Activated naive CD8-positive, alpha-beta T cell (primary cell): ENCODE measurements around the gene UFD1.

Source experiments
- H3K27ac Mint-ChIP-seq: one replicate; pipeline ENCODE4 v1.8.0; 2021; ENCODE audit warnings: mixed read lengths
- H3K27me3 Mint-ChIP-seq: one replicate; pipeline ENCODE4 v1.8.0; 2021; ENCODE audit warnings: mixed read lengths
- H3K36me3 Mint-ChIP-seq: one replicate; pipeline ENCODE4 v1.8.0; 2021; ENCODE audit warnings: mixed read lengths
- H3K4me1 Mint-ChIP-seq: one replicate; pipeline ENCODE4 v1.8.0; 2021; ENCODE audit warnings: low read depth, mixed read lengths
- H3K4me3 Mint-ChIP-seq: one replicate; pipeline ENCODE4 v1.8.0; 2021; ENCODE audit warnings: mild to moderate bottlenecking, mixed read lengths
- H3K9me3 Mint-ChIP-seq: one replicate; pipeline ENCODE4 v1.8.0; 2021; ENCODE audit warnings: low read depth, mixed read lengths

UFD1 gene

GRCh38 chr22:19476023-19476422, 3.0 kb downstream of the UFD1 start:
- H3K36me3 Mint-ChIP-seq: peaks cover 4% of the 10 kb centered on the region
- H3K27me3 Mint-ChIP-seq: no peaks in the 10 kb centered on the region
- no peaks in the 10 kb centered on the region for H3K9me3 Mint-ChIP-seq
- H3K27ac Mint-ChIP-seq: no peak overlapping the region
- H3K4me1 Mint-ChIP-seq: peaks cover 40% of the 10 kb centered on the region
- no peak overlapping the region for H3K4me3 Mint-ChIP-seq

DNA sequence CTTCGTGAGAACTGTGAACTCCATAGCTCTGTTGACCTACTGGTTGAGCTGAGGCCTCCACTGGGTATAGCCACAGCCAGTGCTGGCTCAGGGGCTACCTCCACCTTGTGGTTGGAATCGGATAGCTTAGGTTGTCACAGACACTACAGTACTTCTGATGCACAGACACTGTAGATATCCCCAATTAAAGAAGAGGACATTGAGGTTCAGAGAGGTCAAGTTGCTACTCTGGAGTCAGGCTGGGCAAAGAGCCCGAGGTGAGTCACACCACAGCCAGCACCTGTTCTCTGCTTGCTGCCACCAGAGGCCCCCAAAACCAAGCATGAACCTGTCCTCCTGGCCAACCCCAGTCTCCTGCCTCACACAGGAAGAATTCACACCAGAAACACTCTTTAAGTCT, 5.4 kb downstream of the UFD1 start:
- Mint-ChIP-seq H3K4me1 (peaks cover 33% of the 10 kb centered on the region), H3K36me3 (peaks cover 2% of the 10 kb centered on the region), H3K9me3 (no peaks in the 10 kb centered on the region)

GRCh38 chr22:19472233-19472632, 6.8 kb downstream of the UFD1 start:
- Mint-ChIP-seq H3K9me3 (no peaks in the 10 kb centered on the region), H3K36me3 (peaks cover 2% of the 10 kb centered on the region), H3K27me3 (no peaks in the 10 kb centered on the region), H3K4me3 (no peak overlapping the region), H3K27ac (no peak overlapping the region), H3K4me1 (peaks cover 22% of the 10 kb centered on the region)

More for the DNA sequence above, 5.4 kb downstream of the UFD1 start:
- no peak overlapping the region for H3K27ac Mint-ChIP-seq
- H3K27me3 Mint-ChIP-seq: no peaks in the 10 kb centered on the region
- no peak overlapping the region for H3K4me3 Mint-ChIP-seq

DNA sequence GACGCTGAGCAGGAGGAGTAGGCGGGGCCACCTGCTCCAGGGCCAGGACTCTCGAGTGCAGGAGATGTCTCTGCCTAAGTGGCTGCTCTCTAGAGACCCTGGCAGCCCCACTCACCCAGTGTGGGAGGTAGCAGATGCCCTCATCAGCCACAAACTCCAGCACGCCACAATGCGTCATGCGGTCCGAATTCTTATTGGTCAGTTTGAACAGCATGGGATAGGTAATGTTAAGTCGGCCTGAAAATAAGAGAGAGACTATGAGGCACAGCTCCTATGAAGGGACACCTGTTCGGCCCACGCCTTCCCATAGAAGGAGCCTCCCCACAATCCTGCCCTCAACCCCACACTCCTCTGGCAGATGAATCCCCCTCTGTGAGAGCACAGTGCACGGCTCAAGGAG, 7.4 kb downstream of the UFD1 start:
- peaks cover 18% of the 10 kb centered on the region for H3K4me1 Mint-ChIP-seq
- H3K27ac Mint-ChIP-seq: no peak overlapping the region
- no peak overlapping the region for H3K4me3 Mint-ChIP-seq
- H3K36me3 Mint-ChIP-seq: peaks cover 2% of the 10 kb centered on the region
- H3K9me3 Mint-ChIP-seq: no peaks in the 10 kb centered on the region
- H3K27me3 Mint-ChIP-seq: no peaks in the 10 kb centered on the region

- no peak overlapping the region for H3K4me3 Mint-ChIP-seq
- no peaks in the 10 kb centered on the region for H3K9me3 Mint-ChIP-seq
- H3K4me1 Mint-ChIP-seq: peaks cover 4% of the 10 kb centered on the region
- H3K27me3 Mint-ChIP-seq: no peaks in the 10 kb centered on the region
- H3K27ac Mint-ChIP-seq: no peak overlapping the region
- no peaks in the 10 kb centered on the region for H3K36me3 Mint-ChIP-seq
These were observed 9.0 kb downstream of the UFD1 start for GRCh38 chr22:19470010-19470409.

DNA sequence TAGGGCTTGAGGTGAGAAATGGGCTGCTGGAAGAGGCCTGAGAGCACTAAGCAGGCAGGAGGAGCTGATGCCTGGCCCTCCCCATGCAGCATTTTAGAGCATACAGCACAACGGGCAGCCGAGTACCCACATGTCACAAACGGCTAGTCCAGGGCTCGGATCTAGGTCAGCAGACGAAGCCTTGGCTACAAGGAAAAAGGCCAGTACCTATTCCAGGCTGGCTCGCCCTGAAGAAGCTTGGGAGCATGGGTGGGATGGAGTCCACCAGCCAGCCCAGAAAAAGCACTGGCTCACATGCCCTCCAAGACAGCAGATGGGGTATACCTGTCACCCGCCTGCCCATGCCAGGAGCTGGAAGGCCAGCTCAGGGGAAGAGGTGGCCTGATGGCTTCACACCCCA, 9.6 kb downstream of the UFD1 start:
- Mint-ChIP-seq H3K27me3 (no peaks in the 10 kb centered on the region), H3K4me3 (no peak overlapping the region), H3K36me3 (no peaks in the 10 kb centered on the region), H3K9me3 (no peaks in the 10 kb centered on the region), H3K27ac (no peak overlapping the region), H3K4me1 (peaks cover 4% of the 10 kb centered on the region)

DNA sequence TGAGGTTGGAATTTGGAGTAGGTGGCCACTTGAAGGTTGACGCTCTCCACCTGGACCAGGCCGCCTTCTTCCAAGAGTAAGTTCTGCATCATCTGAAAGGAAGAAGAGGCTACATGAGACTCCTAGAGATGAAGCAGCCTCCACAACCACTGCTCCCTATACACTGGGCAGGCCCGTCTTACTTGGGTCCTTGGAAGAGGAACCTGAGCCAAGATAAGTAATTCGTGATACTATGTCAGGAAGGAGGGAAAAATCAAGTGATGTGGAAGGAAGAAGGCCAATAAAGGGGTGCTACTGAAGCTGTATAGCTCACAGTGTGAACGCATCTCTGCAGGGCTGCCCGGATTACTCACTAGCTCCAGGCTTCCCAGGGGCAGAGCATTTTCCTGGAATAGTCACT, 11.1 kb downstream of the UFD1 start:
- no peaks in the 10 kb centered on the region for H3K9me3 Mint-ChIP-seq

GRCh38 chr22:19466848-19467752, 11.9 kb downstream of the UFD1 start:
- H3K9me3 Mint-ChIP-seq: no peaks in the 10 kb centered on the region
- no peaks in the 10 kb centered on the region for H3K36me3 Mint-ChIP-seq

More for the DNA sequence above, 11.1 kb downstream of the UFD1 start:
- no peak overlapping the region for H3K4me3 Mint-ChIP-seq
- no peaks in the 10 kb centered on the region for H3K27me3 Mint-ChIP-seq
- H3K27ac Mint-ChIP-seq: no peak overlapping the region
- no peaks in the 10 kb centered on the region for H3K4me1 Mint-ChIP-seq
- no peaks in the 10 kb centered on the region for H3K36me3 Mint-ChIP-seq

DNA sequence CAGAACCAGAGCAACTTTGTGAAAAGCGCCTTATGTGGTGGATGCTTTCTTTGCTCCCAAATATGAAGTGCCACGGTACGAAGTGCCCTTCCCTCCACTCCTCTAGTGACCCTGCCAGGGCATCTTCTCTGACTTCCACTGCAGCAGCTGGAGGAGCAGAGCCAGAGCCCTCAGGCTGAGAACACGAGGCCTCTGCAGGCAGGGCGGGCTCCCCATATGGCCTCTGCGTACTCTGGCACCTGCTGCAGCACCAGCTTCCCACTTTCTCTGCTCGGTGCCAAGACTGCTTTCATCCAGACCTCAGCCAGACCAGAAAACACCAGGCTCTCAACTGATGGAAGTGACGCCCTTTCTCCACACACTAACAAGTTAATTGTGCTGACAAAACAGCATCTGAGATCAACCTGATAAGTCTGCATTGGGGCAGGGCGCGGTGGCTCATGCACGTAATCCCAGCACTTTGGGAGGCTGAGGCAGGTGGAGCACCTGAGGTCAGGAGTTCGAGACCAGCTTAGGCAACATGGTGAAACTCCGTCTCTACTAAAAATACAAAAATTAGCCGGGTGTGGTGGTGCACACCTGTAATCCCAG, 12.8 kb downstream of the UFD1 start:
- Mint-ChIP-seq H3K9me3 (no peaks in the 10 kb centered on the region), H3K4me1 (no peaks in the 10 kb centered on the region), H3K27me3 (no peaks in the 10 kb centered on the region), H3K4me3 (no peak overlapping the region), H3K27ac (no peak overlapping the region), H3K36me3 (no peaks in the 10 kb centered on the region)

More at GRCh38 chr22:19466848-19467752, 11.9 kb downstream of the UFD1 start:
- no peak overlapping the region for H3K4me3 Mint-ChIP-seq
- no peaks in the 10 kb centered on the region for H3K27me3 Mint-ChIP-seq
- H3K27ac Mint-ChIP-seq: no peak overlapping the region
- H3K4me1 Mint-ChIP-seq: no peaks in the 10 kb centered on the region

GRCh38 chr22:19464975-19465374, 14.0 kb downstream of the UFD1 start:
- Mint-ChIP-seq H3K27me3 (no peaks in the 10 kb centered on the region), H3K4me1 (no peaks in the 10 kb centered on the region), H3K27ac (no peak overlapping the region), H3K9me3 (no peaks in the 10 kb centered on the region), H3K36me3 (no peaks in the 10 kb centered on the region), H3K4me3 (no peak overlapping the region)

GRCh38 chr22:19464546-19464945, 14.4 kb downstream of the UFD1 start:
- Mint-ChIP-seq H3K27me3 (no peaks in the 10 kb centered on the region), H3K27ac (no peak overlapping the region)

DNA sequence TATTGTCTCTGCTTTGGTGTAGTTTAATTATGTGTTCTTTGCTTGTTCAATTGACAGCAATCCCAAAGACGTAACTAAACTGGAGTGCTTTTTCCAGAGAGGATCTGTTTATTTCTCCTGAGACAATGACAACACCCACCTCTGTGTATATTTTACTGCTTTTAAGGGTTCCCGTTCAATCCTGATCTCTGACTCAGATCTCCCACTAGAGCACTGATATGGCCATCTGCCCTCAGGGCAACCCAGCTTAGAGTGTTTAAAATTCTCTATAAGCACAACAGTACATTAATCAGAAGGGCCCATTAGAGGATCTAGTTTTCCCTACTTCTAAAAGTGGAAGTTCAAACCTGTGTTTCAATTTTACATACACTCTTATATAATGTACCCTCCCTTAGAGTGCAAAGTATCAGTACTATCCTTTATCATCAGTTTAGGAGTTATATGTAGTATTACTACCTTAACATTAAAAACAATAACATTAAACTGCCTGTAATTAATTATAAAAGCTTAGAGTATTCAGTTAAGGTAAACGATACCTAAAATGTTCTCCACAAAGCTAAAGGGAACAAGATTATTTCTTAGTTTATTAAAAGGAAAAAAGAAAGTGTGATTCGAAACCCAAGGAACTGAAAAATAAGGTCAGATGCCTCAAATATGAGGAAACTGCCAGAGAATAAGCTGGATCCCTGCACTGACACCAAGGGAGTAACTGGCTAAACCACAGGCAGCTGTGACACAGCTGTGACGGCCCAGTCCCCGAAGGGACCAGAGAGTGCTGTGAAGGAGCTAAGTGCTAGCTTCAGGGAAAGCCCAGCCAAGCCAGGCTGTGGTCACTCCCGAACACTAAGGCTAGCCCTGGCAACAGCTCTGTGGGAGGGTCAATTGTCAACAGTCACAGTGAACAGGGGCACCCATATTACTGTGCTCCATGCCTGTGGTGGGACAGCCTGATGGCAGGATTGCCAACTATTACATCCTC, 15.2 kb downstream of the UFD1 start:
- Mint-ChIP-seq H3K27ac (no peak overlapping the region), H3K36me3 (no peaks in the 10 kb centered on the region), H3K27me3 (no peaks in the 10 kb centered on the region), H3K4me3 (no peak overlapping the region), H3K9me3 (no peaks in the 10 kb centered on the region), H3K4me1 (no peaks in the 10 kb centered on the region)

More at GRCh38 chr22:19464546-19464945, 14.4 kb downstream of the UFD1 start:
- Mint-ChIP-seq H3K36me3 (no peaks in the 10 kb centered on the region), H3K4me1 (no peaks in the 10 kb centered on the region), H3K9me3 (no peaks in the 10 kb centered on the region), H3K4me3 (no peak overlapping the region)

GRCh38 chr22:19463008-19463407, 16.0 kb downstream of the UFD1 start:
- Mint-ChIP-seq H3K27me3 (no peaks in the 10 kb centered on the region), H3K4me3 (no peak overlapping the region), H3K9me3 (no peaks in the 10 kb centered on the region), H3K4me1 (no peaks in the 10 kb centered on the region), H3K36me3 (no peaks in the 10 kb centered on the region), H3K27ac (no peak overlapping the region)

DNA sequence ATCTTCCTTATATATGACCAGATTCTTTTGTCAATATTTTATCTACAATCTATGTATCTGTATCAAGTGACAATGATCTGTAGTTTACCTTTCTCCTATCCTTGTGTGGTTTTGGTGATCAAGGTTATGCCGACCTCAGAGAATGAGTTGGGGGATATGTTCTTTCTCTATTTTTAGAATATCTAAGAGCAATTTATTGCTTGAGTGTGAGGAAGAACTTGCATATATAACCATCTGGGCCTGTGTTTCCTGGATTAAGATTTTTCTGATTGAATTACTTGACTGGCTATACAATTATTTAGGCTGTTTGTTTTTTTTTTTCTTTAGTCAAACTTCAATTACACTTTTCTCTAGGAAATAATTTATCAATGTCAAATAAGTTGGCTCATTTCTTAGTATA, 17.5 kb downstream of the UFD1 start:
- H3K36me3 Mint-ChIP-seq: no peaks in the 10 kb centered on the region
- no peaks in the 10 kb centered on the region for H3K9me3 Mint-ChIP-seq
- no peaks in the 10 kb centered on the region for H3K27me3 Mint-ChIP-seq
- H3K4me3 Mint-ChIP-seq: no peak overlapping the region
- H3K4me1 Mint-ChIP-seq: no peaks in the 10 kb centered on the region
- H3K27ac Mint-ChIP-seq: no peak overlapping the region

DNA sequence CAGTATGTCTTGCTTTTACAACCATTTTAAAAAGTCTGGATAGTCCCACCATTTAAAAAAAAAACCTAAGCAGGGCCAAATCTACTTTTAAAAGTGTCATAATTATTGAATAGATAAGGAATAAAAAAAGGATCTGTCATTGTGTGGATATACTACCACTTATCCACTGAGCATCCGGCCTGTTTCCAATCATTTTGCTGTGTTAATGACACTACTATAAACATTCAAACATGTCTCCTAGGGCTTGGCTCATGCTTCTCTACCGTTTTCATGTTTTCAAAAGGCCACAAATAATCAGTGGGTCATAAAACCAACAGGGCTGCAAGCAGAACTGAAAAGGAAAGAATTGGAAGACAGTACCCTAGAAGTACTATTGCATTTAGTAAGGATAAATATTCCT, 19.0 kb downstream of the UFD1 start:
- Mint-ChIP-seq H3K36me3 (peaks cover 5% of the 10 kb centered on the region), H3K4me3 (no peak overlapping the region), H3K27me3 (no peaks in the 10 kb centered on the region), H3K4me1 (no peaks in the 10 kb centered on the region), H3K27ac (no peak overlapping the region), H3K9me3 (no peaks in the 10 kb centered on the region)
